HG03045 (cell line): ENCODE measurements around the gene NYNRIN.

Experiments
- ATAC-seq: cut with Tn5 transposase; IDR thresholded peaks from one replicate; pipeline ENCODE4 v1.9.1; 2021; ENCODE audit warnings: mild to moderate bottlenecking, moderate library complexity; ENCODE audit not compliant: unreplicated experiment

The NYNRIN gene

DNA sequence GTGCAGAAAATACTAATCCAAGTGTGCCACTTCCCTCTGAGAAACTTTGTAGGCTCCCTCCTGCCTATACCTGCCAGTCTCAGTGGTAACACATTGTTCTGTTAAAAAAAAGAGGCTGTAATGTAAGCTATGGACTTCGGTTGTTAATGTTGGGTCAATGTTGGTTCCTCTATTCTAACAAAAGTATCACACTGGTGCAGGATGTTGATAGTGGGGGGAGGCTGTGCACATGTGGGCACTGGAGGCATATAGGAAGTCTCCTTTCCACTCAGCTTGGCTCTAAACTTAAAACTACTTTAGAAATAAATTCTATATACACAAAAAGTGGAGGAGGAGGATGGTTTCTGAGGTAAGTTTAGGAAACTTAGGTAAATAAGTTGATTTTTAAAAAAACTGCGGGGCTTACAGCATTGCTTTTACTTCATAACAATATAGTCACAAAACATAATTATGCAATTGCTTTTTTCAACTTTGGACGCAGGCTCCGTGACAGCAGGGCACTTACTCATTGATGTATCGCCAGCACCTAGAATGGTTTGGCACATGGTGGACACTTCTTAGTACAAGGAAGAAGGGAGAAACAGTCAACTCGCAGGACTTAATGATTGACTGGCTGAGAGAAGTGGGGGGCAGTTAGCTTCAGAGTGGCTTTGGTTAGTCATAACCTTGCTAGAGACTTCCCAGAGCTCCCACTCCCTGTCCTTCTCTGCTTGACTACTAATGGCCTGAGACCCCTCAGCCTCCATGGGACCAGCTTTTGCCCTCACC is 7.9 kb upstream of the NYNRIN start:
- no peak for ATAC-seq

DNA sequence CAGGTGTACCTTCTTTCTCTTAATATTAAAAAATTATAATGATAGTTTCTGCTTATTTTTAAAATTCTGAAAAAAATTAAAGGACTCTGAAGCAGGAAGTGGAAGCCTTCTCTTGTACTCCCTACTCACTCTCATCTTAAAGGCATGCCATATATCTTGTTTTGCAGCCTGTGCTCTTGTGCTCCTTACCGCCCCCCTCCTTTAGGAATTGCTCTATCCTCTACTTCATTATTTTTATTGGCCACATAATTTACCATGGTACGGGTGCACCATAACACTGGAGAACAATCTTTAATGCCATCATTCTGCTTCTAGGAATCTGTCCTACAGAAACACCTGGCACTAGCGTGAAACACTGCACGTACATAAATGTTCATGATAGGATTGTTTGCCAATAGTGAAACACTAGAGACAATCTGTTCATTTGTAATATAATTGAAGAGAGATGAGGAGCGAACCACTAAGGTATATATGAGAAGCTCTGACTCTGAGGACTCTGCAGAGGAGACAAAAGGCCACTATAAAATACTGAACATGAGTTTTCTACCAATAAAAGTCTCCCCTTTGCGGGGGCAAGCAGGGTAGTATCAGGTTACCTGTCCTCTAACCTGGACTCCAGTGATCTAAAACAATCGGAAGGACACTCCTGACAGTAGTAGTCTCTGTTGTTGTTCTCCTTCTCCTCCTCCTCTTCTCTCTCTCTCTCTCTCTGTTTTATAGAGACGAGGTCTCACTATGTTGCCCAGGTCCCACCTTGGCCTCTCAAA is 6.3 kb upstream of the NYNRIN start:
- ATAC-seq: no peak

DNA sequence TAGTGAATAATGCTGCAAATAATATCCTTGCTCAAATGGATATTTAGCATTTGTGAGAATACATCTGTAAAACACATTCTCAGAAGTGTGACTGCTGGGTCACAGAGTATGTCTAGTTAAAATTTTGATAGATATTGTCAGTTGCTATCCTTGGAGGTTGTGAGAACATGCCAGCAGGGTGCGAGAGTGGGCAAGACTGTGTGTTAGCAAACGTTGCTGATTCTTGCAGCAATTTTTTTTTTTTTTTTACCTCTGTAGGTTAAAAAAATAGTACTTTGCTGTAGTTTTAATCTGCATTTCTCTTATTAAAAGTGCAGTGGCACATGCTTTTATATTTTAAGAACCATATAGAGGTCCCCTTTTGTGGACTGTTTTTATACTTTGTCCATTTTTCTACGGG is 4.5 kb upstream of the NYNRIN start:
- ATAC-seq: no peak

DNA sequence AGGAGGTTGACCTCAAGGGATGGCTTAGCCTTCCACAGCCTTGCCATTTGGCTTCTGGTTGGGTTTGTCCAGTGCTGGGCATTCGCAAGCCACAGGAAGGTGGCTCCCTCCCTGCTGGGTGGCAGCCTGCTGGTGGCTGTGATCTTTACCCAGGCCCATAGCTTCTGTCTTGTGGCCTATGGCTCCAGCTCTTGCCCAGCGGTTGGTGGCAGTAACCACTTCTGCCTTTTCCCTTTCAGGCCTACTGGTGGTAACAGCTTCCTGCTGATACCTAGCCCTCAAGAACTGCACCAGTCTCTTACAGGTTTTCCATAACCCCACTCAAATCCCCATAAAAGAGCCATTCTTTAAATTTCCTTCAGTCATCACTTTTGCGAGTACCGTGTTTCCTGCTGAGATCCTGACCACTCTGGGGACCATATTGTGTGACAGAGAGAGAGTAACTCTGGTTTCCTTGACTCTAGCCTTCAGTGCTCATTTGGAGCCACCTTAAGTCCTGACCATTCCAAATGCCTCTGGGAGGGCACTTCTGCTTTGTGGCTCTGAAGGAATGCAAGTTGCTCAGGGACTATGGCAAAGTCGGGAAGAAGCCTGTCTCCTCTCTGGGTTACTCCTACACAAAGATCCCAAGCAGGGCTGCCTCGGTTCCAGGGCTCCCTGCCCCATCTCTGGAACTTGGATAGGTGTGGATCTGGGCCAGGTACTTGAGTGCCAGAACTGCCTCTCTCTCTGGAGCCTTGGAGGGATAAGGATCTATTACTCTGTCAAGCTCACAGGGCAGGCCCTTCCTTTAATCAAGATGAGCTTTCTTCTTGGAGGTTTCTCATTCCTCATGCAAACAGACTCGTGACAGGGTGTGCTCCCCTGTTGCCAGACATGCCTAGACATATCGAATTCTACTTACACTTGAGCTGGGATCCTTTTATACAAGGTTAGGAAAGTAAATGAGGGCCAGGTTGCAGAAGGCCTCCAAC is 2.9 kb upstream of the NYNRIN start:
- no peak for ATAC-seq

DNA sequence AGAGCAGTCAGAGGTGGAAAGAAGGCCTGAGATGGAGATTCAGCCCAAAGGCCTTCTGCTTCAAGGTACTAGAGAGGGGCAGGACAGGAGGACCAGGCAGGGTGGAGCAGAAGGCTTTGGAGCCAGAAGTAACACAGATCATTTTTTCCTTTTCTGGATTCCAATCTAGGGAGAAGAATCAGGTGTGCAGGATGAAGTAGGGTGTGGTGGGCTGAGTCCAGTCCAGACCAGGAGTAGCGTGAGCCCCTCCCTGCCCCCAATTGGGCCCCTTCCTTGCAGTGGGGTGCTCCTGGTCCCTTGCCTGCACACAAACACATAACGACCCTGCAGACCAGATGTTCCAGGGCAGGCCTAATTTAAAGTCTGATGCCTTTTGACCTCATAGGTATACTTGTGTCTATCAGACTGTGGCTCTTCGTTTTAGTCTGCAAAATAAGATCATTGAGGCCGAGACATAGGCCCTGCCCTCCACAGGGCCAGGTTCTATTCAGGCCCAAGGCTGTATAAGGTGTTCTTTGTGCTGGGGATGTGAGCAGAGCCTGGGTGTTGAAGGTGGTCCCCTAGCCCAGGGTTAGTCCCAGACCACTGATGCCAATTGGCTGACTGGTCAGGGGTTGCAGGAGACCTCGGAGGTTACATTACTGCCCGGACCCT is 1.0 kb upstream of the NYNRIN start:
- no peak for ATAC-seq

DNA sequence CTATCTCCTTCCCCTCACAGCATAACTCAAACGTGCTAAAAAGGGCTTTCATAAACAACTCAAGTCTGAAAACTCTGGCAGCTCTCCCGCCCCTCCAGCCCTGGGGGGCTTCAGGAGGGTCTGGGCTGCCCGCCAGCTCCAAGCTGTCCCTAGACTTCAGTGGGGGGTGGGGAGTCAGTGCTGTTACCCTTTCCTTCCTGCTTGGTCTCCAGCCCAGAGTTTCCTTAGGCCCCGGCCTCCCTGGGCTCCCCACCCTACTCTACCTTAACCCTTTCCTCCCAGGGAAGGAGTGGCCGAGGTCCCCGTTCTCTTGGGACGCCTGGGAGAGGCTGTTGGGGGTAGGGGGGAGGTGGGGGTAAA is 530 bp upstream of the NYNRIN start:
- no peak for ATAC-seq

DNA sequence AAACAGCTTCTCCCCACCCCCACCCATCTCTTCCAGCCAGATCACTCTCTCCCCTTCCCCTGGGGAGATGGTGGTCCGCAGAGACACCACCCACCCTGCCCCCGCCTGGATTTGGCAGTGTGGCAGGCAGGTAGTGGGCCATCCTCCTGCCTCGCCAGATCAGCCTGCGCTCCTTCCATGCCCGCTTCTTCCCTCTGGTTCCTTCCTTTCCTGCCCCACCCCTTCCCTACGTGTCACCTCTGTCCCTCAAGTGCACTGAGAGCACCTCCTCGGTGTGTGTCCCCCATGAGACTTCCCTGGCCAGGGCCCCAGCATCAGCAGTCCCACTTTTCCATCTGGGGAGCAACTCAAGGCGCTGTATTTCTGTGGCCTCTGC is 632 bp downstream of the NYNRIN start:
- no peak for ATAC-seq

DNA sequence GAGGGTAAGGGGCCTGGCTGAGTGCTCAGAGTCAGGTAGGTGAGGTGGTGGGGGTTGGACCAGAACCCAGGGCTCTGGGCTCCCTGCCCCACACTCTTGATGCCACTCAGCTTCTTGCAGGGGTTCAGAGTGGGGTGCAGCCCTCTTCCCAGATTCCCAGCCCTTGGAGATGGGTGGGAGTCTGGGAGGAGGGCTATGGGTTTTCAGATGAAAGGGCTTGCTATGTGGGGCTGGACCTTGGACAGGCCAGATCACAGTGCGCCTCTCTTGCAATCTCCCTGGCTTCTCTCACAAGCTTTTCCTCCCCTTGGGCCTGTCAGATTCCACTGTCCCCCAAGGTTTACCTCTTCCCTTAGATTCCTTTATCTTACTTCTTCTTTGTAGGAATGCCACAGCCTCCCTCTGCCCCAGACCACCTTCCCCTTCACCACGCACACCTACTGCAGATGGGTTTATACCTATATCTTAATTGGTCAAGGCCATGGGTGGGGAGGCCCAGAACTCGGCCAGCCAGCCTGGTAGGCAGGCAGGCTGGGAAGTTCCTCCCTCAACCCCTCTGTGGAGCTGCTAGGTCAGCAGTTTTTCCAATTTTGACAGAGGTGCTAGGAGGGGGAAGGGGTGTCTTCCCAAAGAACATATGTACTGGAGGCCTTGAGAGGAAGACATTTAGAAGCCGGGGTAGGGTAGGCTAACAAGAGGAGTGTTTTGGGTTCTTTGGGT is 1.4 kb downstream of the NYNRIN start:
- no peak for ATAC-seq

DNA sequence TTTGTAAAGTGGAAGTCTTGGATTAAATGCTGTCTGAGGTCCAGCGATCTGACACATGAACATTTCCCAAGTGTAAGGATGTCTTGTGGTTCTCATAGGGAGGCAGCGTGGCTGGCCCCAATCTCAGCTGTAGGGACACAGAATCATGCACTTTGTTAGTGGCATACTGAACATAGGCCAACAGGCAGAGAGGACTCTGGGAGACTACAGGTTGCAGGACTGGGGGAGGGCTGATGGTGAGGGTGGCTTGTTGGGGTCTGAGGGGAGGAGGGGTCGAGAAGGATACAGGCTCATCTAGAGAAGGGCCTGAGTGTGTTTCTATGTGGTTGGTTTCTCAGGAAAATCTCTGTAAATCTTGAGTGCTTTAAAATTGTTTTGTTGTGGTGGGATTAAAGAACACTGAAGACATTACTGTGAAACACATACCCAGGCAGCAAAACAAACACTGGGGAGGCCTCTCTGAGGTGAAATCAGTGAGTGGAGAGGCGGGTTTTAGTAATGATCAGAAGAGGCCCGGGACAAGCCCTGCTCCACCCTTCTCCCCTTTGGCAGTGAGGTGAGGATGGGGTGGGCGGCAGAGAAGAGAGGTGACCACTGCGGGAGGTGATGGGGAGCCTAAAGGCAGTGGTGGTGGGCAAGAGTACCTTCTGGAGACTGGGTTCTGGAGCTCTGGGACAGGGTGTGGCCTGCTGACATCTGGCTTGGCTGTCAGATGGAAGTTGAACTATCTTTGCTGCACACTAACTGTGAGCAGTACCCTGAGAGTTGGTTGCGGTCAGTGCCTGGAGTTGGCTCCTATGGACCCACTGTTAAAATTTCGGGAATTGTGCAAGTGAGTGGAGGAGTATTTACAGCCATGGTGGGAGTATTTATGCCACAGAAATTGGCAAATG is 3.3 kb downstream of the NYNRIN start:
- ATAC-seq: no peak

DNA sequence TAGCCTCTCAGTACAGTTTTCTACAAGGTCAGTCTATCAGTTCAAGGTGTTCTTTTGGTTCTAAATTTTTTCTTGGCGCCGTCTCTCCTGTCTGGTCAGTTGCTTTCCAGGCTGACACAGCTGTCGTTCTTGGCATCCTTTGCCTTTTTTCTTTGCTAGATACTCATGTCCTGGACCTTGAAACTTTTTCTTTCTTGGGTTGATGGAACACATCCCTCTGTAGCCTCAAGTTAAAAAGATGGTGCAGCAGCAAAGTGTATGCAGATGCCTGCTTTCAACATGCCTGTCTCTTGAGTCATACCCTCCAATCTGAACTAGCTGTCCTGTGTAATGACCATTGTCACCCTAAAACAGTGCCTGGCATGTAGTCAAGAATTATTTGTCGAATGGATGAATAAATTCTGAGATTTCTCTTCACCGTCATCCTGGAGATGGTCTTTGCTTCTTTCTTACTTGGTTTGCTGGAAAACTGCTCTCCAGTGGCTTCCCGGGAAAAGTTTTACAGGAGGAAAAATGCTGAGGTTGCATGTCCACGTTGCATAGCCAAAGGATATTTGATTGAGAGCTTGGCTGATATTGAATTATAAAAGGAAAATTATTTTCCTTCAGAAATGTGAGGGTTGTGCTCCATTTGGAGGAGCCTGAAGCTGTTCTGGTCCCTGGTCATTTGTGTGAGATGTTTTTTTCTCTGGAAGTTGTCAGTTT is 4.6 kb downstream of the NYNRIN start:
- ATAC-seq: no peak

DNA sequence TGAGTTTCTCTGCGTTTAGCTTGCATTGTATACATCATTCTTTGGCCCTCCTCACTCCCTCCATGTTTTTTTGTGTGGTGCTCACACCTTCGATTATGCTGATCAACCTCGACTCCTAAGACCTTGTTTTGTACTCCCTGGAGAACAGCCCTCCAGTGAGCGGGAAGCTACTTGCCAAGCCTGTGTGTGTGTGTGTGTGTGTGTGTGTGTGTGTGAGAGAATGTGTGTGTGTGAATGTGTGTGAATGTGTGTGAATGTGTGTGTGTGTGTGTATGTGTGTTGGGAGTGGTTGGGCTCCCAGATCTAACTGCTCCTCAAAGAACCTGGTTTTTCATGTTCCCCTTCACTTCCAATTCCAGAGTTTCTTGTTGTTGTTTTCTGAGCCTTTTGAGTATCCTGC is 6.0 kb downstream of the NYNRIN start:
- ATAC-seq: no peak

DNA sequence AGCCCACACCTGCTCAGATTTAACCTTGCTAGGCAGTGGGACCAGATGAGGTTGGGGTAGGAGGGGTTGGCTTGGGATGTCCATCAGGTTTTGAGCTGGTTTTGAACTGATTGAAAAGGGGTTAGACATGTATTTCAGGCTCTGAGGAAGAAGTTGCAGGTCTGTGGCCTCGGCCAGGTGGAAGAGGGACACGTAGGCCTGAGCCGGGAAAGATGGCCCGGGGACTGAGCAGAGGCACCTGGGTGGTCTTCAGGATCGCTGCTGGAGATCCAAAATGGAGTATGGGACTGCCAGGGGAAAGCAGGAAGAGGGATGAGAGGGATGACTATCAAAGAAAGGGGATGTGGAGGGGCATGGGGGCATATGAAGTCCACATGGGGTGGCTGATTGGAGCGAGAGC is 7.6 kb downstream of the NYNRIN start:
- ATAC-seq: no peak

DNA sequence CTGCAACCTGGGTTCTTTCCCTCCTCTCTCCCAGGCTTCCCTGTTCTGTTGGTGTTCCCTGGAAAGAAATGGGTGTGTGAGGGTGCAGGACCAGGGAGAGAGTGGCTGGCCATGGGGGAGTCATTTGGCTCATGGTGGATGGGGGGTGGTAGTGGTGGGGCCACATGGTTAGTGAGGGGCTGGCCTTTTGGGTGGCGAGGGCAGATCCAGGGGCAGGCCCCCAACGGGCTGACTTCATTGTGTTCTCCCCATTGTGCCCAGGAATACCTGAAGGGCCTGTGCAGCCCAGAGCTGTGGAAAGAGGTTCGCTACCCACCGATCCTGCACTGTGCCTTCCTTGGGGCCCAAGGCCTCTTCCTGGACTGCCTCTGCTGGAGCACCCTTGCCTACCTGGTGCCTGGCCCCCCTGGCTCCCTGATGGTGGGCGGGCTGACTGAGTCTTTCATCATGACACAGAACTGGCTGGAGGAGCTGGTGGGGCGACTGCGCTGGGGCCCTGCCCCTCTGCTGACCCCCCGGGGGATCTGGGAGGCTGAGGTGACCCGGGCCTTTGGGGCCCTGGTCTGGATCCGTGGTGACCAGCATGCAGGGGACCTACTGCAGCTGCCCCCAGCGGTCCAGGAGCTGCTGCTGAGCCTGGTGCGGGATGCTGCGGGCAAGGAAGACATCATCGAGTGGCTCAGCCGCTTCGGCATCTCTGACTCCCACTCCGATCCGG is 9.0 kb downstream of the NYNRIN start:
- no peak for ATAC-seq

DNA sequence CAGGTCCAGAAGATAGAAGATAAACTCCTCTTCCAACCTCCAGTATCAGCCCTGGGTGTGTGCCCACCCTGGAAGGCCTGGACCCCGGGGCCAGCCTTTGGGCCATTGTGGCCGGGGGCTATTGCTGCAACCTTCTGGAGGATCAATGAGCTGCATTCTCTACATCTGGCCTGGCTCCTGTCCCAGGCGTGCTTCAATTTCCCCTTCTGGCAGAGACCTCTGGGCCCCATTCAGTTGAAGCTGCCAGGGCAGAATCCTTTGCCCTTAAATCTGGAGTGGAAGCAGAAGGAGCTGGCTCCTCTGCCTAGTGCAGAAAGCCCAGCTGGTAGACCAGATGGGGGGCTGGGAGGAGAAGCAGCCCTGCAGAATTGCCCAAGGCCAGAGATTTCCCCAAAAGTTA is 10.0 kb downstream of the NYNRIN start:
- no peak for ATAC-seq

DNA sequence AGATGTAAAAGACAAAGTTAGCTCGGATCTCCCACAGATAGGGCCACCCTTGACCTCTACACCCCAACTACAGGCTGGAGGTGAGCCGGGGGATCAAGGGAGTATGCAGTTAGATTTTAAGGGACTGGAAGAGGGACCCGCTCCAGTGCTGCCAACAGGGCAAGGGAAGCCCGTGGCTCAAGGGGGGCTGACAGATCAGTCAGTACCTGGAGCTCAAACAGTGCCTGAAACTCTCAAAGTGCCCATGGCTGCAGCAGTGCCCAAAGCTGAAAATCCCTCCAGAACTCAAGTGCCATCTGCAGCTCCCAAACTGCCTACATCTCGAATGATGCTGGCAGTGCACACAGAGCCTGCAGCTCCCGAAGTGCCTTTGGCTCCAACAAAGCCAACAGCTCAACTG is 10.4 kb downstream of the NYNRIN start:
- ATAC-seq: no peak

DNA sequence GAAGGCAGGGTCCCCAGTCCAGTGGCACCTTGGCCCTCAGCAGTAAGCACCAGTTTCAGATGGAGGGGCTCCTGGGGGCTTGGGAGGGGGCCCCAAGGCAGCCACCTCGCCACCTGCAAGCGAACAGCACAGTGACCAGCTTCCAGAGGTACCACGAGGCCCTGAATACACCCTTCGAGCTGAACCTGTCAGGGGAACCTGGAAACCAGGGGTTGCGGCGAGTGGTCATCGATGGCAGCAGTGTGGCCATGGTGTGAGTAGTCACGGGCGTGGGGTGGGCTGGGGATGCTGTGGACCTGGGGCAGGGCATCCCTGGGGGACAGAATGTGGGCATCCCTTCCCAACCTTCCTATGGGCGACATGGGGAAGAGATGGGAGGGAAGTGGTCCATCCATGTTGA is 11.2 kb downstream of the NYNRIN start:
- ATAC-seq: no peak

DNA sequence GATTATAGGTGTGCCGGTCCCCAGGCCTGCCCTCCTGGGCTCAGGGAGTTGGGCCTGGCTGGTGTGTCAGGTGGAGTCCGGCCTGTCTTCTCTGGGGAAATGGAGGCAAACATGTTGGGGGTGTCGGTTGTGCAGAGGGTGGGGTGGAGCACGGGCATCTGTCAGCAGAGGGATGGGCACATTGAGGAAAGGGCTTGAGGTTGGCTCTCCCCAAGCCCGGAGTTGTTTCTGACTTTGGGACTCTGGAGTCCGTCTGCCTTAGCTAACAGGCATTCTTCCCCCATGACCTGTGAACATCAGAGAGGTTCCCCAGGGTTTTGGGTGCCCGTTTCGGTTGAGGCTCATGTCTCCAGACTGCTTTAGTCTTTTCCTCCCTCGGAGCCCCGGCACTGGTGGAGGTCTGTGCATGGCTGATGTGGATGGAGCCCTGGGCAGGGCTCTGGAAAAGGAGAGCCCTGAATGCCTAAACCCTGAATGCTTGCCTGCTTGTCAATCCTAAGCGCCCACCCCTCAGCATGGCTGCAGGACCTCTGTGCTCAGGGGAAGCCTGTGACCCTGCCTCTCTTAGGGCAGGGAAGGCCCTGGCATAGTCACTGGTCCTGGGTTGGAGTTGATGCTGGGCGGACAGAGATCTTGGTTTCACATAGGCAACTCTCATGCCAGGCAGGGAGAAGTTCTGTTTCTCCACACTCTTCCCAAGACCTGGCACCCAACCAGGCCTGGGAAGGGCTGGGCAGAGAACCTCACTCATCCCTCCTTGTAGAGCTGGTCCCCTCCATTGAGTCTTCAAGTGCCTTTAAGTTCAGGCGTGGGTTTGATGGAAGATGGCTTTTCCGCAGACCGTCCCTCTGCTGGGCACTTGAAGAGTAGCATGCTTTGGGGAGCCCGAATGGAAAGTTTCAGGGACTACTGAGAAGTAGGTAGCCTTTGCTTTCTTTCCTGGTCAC is 12.9 kb downstream of the NYNRIN start:
- no peak for ATAC-seq
